Measurements from ENCODE around the gene GRID1.
"Not testable (repeated sequence)": the region's sequence is repeated elsewhere in the genome, so short reads cannot be mapped to it uniquely, and the experiment has no call there.

GRID1 gene

GRCh38 chr10:86176850-86177536 lies 189.6 kb downstream of the GRID1 start:
- no peak overlapping the region for H3K4me3 ChIP-seq (ENCODE audit: low read depth, low read length)

- not testable (repeated sequence) for H3K4me3 ChIP-seq (ENCODE audit: low read depth, low read length)
Observed at GRCh38 chr10:86175476-86175875, 191.1 kb downstream of the GRID1 start.

- H3K4me3 ChIP-seq (ENCODE audit: low read depth, low read length), result no peak overlapping the region
Observed at GRCh38 chr10:86172301-86172700, 194.3 kb downstream of the GRID1 start.

GRCh38 chr10:86170255-86171108 lies 196.1 kb downstream of the GRID1 start:
- H3K4me3 ChIP-seq (ENCODE audit: low read depth, low read length), result no peak overlapping the region

- no peak overlapping the region for H3K4me3 ChIP-seq (ENCODE audit: low read depth, low read length)
Observed at GRCh38 chr10:86169506-86170254, 196.9 kb downstream of the GRID1 start.

- no peak overlapping the region for H3K4me3 ChIP-seq (ENCODE audit: low read depth, low read length)
Observed at GRCh38 chr10:86169066-86169465, 197.5 kb downstream of the GRID1 start.

- H3K4me3 ChIP-seq (ENCODE audit: low read depth, low read length), result no peak overlapping the region
Observed at GRCh38 chr10:86168256-86168655, 198.3 kb downstream of the GRID1 start.

GRCh38 chr10:86167762-86168128 lies 198.8 kb downstream of the GRID1 start:
- H3K4me3 ChIP-seq (ENCODE audit: low read depth, low read length), result no peak overlapping the region

- no peak overlapping the region for H3K4me3 ChIP-seq (ENCODE audit: low read depth, low read length)
Observed at GRCh38 chr10:86167121-86167761, 199.4 kb downstream of the GRID1 start.

- no peak overlapping the region for H3K4me3 ChIP-seq (ENCODE audit: low read depth, low read length)
Observed at GRCh38 chr10:86165666-86166065, 200.9 kb downstream of the GRID1 start.

GRCh38 chr10:86164960-86165630 lies 201.5 kb downstream of the GRID1 start:
- no peak overlapping the region for H3K4me3 ChIP-seq (ENCODE audit: low read depth, low read length)

GRCh38 chr10:86164174-86164774 lies 202.3 kb downstream of the GRID1 start:
- no peak overlapping the region for H3K4me3 ChIP-seq (ENCODE audit: low read depth, low read length)

GRCh38 chr10:86163522-86164173 lies 202.9 kb downstream of the GRID1 start:
- no peak overlapping the region for H3K4me3 ChIP-seq (ENCODE audit: low read depth, low read length)

- no peak overlapping the region for H3K4me3 ChIP-seq (ENCODE audit: low read depth, low read length)
Observed at GRCh38 chr10:86162696-86163400, 203.7 kb downstream of the GRID1 start.

GRCh38 chr10:86162036-86162435 lies 204.6 kb downstream of the GRID1 start:
- no peak overlapping the region for H3K4me3 ChIP-seq (ENCODE audit: low read depth, low read length)

GRCh38 chr10:86160890-86161585 lies 205.6 kb downstream of the GRID1 start:
- no peak overlapping the region for H3K4me3 ChIP-seq (ENCODE audit: low read depth, low read length)

GRCh38 chr10:86159797-86160196 lies 206.8 kb downstream of the GRID1 start:
- no peak overlapping the region for H3K4me3 ChIP-seq (ENCODE audit: low read depth, low read length)
